Testis (tissue), 2 donors: Measurements from ENCODE around the gene SORT1.

Experiments used
- CTCF ChIP-seq, 3 experiments: fragments of 450-650 bp in 2 of 3; fragments of 200-600 bp in 1 of 3; sonication (generic) in 1 of 3; IDR thresholded peaks; one replicate each; pipeline ENCODE4 v1.5.1; 2016 to 2019; ENCODE audit warnings: antibody characterized with exemption in 3 of 3, mild to moderate bottlenecking in 2 of 3, moderate library complexity in 1 of 3
- POLR2A ChIP-seq: fragments of 450-650 bp; IDR thresholded peaks from one replicate; pipeline ENCODE4 v1.6.1; 2017; ENCODE audit warnings: antibody characterized with exemption, mild to moderate bottlenecking, moderate library complexity

GRCh38 chr1:109301874-109302273, 95.8 kb downstream of the SORT1 start:
- TF ChIP-seq CTCF (IDR thresholded peaks at IDR 0.05), result no peak
- no peak for TF ChIP-seq POLR2A
